Pulmonary artery endothelial cell (primary cell): ENCODE measurements around the gene PDHX. TPM values are rescaled to one million over a fixed set of nuclear protein-coding genes. Genes with fewer than 3 reads are reported as not detected.
"Not testable (repeated sequence)": the region's sequence is repeated elsewhere in the genome, so short reads cannot be mapped to it uniquely, and the experiment has no call there.

Experiments
- DNase-seq: peaks from one replicate; pipeline ENCODE4 v3.0.0-alpha.2; 2011; ENCODE audit warnings: low read depth, low spot score
- total RNA-seq: library from RNA; depleted of rRNA; stranded (reverse); fragments of >200 nt; gene quantifications from 2 replicates; pipeline ENCODE4 v1.2.3, GENCODE V29; 2014

Gene PDHX
- total RNA-seq, 1 donor from 2014 or later = 22.9 TPM

DNA sequence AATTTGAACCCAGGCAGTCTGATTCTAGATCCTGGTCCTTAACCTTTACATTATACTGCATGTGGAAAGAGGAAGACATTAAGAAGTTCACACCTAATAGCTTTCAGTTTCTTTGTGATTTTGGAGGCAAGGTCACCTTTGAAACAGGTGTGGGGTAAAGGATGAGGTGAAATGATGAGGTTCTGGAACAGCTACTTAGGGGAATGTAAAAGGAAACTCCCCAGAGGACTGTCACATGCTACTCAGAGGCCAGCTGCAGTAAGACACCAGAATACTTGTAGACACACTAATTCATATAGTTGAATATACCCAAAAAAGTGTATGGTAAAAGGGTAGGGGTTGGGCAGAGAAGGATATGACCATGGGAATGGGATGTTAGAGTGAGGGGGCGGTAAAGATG is 5.6 kb upstream of the PDHX start:
- DNase-seq = no peak

DNA sequence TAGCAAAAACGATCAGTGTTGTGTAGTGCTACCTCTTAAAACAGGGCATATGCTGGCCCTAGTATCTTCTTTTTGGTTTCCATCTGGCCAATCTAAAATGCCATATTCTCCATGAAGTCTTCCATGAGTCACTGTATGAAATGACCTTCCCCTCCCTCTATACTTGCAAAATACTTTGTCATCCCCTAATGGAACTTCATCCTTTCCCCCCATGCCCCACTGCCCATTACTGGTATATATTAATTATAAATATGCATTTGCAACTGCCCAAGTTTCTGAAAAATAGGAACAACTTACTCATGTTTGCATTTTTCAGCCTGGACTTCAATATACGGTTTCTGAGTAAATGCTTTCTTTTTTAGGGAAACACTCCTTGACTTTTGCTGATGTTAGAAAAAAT is 4.7 kb upstream of the PDHX start:
- DNase-seq = no peak

DNA sequence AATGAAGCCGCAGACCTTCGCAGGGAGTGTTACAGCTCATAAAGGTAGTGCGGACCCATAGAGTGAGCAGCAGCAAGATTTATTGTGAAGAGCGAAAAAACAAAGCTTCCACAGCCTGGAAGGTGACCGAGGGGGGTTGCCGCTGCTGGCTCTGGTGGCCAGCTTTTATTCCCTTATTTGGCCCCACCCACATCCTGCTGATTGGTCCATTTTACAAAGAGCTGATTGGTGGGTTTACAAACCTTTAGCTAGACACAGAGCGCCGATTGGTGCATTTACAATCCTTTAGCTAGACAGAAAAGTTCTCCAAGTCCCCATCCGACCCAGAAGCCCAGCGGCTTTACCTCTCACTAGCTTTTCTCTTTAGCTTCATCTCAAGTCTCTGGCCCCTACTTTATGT is 2.9 kb upstream of the PDHX start:
- not testable (repeated sequence) for DNase-seq

DNA sequence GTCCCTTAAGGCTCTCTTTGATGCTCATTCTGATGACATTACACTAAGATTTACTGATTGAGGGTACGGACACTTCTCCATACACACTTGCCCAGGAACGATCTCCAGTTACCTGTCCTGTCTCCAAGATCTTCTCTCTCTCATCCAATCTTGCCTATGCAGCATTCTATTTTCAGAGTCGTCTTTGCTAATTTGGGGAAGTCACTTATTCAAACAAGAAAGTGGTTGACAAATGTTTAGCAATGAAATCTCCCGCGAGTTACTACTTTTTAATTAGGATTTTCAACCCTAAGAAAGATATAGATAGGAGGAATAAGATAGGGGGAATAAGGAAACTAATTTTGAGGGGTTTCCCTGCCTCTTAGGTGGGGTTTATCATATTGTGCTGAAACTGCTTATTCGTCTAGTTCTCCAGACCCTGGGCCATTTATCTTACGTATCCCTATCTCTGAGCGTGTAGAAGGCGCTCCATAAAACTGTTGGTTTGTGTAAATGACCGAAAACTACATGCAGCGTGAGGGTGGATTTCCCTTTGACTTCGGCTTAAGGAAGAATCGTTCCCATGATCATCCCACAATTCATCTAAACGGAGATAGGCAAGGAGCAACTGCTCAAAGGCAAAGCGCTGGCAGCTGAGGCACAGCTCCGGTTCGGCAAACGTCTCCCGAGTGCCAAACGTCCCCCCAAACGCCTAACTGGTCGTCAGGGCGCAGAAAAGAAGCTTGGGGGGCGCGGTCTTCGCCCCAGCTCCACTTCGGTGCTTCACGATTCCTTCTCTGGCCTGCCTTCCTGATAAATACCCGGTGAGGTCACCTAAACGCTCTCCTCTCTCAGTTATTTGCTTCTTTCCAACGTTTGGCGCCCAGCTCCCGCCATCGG is 1.0 kb upstream of the PDHX start:
- DNase-seq = no peak

DNA sequence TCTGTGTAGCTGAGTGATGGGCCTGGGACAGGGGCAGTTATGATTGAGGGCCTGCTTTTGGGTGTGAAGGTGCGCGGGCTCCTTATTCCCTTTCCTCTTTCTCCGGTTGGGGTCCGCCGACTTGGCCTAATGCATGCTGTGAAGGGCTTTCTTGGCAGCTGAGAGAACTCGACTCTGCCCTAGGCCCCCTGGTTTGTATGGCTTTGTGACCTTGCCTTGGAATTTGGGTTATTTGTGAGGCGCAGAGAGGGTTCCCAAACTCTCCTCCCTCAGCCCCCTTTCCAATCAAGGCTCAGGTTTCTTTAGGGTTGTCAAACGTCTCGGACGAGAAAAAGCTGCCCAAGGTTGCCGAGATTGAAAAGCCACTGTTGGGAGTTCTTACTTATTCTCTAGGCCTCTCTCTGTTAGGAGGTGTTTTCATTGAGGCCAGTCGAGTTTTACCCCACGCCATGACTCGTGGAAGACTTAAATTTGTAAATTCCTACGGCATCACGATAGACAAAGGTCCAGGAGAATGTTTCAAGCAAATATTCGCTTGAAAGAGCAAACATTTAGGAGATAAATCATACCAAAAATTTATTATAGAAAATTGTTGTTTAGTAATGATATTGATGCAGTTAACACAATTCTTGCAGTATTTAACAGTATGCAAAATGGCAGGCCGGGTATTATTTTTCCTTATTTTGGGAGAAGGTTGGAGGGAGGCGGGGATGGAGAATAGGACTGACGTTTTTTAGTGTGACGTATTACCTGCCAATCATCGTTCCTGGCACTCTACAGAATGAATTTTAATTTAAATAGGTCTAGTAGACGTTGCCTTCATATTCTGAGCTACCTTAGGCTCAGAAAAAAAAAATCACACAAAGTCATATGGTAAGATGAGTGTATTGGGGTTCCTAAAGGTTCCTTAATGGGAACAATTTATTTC is 689 bp downstream of the PDHX start:
- no peak for DNase-seq

DNA sequence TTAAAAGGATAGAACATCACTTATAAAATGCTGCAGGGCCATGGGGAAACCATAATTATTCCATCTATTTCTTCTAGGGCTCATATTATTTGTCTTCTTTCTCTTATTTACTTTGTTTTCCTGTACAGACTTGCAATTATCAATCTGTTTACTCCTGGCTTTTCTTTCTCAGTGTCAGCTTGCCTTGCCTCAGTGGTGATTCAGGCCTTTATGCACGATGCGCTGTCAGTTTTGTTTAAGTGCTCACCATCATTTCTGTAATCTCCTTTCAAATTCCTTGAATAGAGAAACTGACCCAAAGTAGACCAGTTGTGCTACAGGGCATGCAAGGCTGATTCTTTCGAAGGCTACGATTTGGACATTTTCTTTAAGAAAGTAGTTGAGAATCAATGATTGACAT is 4.7 kb downstream of the PDHX start:
- DNase-seq = no peak

DNA sequence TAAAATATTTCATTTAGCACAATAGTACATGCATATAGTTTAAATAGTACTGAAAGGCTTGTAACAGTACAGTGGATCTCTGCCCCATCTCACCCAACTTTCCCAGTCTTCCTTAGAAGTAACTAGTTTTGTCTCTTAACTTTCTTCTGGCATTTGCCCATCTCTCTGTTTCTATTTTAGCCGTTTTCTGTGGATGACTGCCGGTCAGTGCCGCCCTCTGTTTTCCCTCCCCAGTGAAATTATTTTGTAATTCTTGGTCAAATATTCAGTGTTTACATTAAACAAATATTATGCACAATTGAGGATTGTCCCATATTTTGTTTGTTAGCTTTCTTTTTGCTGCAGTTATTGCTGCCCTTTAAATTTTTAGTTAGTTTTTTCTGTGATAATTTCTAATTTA is 8.3 kb downstream of the PDHX start:
- DNase-seq = no peak

DNA sequence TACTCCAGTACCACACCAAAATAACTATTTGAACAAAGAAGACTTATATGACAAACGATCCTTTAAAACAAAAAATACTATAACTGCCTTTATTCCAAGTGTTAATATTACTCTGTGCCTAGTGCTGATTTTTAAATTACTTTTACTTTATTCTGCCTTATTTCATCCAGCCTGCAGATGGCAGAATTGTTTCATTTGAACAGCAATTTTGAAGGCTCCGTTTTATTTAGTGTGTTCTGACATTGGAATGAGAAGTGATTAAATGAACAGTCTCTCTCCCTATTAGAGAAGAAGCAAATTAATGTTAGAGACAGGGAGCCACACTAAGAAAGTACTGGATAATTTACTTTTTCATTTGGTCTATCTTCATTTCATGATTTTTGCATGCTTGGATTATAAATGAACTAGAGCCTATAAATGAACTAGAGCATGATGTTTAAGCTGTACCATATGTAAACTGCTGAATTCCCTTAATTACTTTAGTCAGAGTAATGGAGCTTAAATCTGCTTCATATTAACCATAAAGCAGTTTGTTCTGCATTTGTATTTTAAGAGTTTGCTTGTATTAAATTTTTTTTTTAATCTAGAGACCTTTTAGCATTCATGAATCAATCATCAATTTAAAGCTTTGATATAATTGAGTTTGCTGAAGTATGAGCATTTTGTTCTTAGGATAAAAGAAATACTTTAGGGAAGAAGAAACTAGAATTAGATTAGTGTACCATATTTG is 9.8 kb downstream of the PDHX start:
- DNase-seq = no peak

DNA sequence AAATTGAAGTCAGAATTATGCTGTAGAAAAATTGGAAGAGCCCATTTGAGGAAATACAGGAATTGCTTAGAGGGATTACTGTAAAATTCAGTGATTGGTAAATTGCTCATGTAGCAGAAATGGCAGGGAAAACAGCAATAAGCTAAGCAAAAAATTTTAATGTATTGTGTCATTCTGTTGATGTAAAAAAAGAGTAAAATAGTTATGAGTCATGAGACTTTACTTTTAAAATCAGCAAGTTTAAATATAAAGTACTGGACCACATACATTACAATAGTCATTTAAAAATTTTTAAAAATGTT is 10.4 kb downstream of the PDHX start:
- no peak for DNase-seq

DNA sequence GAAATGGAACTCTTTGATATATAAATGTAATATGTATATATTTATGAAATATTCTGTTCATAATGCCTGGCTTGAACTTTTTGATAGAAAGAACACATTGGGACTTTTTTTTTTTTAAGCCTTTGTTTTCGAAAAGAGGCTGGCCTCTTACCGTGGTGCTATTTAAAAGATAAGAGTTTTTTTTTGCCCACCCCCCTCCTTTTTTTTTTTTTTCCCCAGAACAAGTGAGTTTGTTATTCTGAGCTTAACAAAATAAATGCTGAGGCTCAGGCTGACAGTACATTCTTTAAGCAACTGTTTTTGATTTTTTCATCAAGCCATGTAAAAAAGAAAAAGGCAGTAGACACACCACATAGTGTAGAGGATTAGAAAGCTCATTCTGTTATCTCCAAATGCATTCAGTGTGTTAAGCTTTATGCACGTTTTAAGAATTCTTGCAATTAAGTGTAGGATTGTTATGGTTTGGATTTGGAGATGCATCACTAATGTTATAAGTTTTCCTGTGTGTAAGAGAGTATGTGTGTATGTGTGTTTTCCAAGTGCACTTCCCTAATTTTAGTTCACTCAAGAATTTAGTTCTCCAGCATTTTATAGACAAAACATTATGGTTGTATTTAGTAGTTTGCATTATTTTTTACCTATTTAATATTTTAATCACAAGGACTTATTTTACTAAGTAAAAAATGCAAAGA is 12.0 kb downstream of the PDHX start:
- DNase-seq = no peak

DNA sequence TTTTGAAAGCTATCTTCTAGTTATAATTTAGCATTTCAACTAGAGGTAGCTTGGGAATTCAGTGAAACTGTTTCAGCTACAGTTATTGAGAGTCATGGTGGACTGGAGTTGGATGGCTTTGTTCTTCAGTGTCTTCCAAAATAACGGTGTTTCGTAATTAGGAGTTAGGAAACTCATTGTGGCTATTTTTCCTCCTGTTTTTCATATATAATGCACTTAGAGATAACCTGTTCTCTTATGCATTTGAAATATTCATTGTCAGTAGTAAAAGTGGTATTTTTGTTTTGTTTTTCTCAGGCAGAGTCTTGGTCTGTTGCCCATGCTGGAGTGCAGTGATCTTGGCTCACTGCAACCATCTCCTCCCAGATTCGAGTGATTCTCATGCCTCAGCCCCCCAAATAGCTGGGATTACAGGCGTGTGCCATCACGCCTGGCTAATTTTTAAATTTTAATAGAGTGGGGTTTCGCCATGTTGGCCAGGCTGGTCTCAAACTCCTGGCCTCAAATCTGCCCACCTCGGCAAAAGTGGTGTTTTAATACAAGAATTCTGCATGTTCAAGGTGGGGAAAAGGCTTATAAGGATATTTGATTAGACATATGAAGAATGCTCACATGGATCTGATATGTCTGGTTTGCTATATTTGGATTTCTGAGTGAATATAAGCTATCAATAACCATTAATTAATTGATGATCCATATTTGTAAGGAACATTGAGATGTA is 12.7 kb downstream of the PDHX start:
- DNase-seq = no peak

DNA sequence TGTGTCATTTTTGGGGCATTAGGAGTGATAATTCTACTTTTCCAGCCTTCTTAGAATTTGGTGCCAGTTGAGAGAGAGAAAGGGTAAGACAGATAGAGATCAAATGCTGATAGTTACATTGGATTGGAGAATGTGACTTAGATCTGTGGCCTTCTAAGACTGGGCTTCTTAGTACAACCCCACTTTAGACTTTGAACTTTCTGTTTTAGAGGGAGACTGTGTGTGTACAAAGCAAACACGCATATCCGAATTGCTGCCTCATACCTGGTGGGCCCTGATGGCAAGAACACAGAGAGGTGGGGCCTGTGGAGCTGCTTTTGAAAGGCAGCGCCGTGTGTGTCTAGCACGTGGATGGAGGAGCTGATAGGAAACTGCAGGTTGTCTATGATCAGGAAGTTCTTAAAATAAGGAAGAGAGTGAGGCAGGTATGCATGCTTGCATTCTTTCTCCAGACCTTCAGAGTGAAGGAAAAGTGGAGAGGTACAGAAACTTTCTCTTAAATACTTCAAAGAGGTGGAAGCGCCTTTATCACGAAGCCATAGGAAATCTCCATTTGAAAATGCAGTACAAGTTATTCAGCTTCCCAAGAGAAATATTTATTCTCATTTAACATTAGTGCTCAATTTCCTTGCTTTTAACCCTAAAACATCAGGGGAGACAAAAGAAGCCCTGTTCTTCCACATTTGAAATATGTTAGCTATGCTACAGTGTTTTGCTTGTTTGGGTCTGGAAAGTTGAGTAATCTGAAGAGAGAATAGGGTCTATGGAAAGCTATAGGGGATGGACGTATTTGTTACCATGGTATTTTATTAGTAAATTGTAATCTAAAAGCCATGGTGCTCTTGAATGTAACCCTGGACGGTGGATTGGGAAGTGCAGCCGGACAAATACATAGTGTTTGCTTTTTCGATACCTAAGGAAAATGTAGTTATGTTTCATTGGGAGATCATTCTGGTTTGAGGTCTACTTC is 13.7 kb downstream of the PDHX start:
- DNase-seq = no peak

DNA sequence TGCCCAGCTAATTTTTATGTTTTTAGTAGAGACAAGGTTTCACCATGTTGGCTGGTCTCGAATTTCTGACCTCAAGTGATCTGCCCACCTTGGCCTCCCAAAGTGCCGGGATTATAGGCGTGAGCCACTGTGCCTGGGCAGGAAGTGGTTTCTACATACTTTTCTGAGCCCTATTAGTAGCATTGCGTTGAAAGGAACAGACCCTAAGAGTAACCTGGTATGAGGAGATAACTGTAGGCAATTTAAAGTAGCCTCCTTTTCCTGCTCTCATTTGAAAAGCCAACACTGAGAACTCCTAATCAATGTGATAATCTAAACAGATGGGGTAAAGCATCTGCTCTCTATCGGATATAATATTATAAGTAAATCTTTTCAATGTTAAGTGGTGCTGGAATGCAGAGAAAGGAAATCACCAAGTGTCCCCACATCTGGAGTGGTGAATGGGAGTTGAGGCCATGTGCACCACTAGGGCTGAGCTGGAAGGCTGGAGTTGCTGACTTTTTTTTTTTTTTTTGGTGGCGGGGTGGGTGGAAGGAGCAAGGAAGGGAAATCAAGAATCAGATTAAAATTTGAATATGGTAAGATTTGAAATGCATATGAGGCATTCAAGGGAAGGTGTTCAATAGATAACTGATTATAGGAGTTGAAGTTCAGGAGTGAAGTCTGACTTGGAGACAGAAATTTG is 20.7 kb downstream of the PDHX start:
- DNase-seq = no peak

DNA sequence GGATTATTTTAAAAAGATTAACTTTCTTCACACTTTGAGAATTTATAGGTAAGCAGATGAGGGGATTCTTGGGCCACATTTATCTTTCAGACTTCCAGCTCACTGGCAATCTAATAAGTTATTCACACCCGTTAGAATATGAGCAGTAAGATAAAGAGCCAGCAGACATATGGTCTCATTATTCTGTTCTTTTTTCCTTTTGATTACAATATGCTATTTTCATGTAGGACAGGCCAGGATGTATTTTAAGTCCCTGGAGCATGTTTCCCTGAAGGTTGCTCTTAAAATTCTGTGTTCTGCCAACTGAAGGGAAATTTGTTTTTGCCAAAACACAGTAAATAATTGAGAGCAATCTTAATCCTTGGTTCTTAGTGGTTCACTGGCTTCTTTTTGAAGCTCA is 22.2 kb downstream of the PDHX start:
- DNase-seq = no peak

DNA sequence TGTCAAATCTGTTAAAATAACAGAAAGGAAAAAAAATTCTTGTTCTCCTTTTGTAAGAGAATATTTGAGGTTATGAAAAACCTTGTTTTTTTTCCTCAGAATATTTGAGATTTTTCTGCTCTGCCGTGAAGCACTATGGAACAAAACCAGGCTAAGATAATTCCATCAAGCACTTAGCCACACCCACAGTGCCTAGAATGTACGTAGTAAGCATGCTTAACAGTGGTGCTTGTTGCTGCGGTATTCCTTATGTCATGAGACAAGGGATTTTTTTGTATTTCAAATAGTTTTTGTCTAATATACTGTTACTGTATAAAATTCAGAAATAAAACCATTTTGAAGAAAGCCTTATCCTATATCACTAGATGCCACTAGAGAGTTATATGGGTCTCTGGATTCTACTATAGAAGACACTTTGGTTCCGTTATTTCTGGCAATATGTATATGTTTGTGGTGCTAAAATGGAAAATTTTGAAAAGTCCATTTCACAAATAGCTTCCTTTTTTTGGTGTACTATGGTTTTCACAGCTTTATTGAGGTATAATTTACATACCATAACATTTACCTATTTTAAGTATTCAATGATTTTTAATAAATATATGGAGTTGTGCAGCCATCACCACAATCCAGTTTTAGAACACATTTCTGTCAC is 23.7 kb downstream of the PDHX start:
- no peak for DNase-seq

DNA sequence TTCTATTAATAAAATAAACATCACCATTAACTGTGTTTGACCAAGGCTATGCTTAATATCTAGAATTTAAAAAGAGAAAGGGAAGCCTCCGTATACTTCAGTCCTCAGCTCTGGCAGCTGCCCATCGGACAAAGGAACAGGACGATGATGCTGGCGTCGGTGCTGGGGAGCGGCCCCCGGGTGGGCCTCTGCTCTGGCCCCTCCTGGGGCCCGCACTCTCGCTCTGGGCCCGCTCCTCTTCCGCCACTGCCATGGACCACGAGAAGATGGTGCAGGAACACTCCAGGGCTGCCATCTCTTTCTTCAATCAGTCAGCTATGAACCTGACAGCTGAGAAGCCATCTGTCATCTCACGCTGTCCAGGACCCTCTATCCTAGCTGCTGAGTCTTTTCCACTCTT is 25.3 kb downstream of the PDHX start:
- DNase-seq = no peak

DNA sequence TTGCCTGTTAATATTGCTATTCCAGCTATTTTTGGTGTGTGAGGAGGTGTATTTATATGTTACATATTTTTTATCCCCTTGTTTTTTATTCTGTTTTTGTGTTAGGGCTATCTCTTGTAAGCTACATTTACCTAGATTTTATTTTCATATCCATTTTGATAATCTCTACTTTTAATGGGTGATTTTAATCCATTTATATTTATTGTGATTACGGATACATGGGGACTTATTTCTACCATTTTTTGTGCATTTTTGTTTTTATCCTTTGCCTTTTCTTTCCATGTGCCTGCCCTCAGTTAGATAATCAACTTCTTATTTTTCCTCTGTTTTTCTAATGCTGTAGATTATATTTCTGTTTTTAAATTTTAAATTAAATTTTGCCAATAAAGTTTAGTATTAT is 28.3 kb downstream of the PDHX start:
- DNase-seq = no peak

DNA sequence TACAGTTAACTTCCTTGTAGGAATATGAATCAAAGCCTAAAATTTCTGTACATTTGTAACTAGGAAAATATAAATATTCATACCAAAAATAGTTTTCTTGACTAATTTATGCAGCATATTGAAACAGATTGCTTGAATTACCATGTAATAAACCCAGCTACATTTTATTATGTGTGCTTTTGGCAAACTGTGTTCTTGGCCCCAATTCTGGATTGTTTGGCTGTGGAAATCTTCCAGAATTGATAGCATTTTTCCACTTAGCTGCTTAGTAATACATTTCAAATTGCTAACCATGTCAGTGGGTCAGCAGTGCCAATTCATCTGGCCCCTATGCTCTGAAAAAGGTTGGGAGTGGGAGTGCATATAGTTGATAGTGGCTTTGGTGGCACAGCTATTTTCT is 32.3 kb downstream of the PDHX start:
- DNase-seq = no peak

DNA sequence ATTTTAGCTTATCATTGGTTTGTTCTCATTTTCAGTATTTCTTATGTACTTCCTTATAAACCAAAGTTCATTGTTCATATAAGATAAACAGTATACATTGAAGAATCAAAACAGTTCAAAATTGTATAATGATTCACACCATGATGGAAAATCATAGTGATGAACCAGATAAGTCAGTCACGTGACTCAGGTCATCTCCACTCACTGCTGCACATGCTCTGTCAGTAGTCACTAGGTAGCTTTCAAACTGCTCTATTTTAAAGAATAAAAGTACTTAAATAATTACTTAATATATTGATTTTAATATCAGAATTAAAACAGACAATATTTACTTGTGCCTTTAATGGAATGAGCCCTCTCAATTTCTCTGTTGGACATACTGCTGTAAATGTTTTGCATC is 37.5 kb downstream of the PDHX start:
- no peak for DNase-seq
